SK-N-MC (cell line): ENCODE data around the gene ORM2.

ENCODE experiments used
- DNase-seq: peaks from one replicate; pipeline ENCODE4 v3.0.0-alpha.2; 2011; ENCODE audit warnings: low read depth, low spot score
- H3K27ac ChIP-seq: fragments of 200-600 bp; sonication (generic); 2 replicates; pipeline ENCODE4 v1.5.1; 2016; ENCODE audit warnings: mixed run types
- H3K36me3 ChIP-seq: fragments of 200-600 bp; sonication (generic); 2 replicates; pipeline ENCODE4 v1.6.1; 2017; ENCODE audit warnings: antibody characterized with exemption, low read length, mixed read lengths; ENCODE audit not compliant: insufficient read depth
- H3K4me3 ChIP-seq: fragments of 200-600 bp; sonication (generic); 2 replicates; pipeline ENCODE4 v1.5.1; 2016
- H3K9ac ChIP-seq: fragments of 200-600 bp; sonication (generic); 2 replicates; pipeline ENCODE4 v1.8.0; 2017; ENCODE audit warnings: mixed run types, mixed read lengths; ENCODE audit not compliant: insufficient read length
- H3K9me3 ChIP-seq: fragments of 200-600 bp; sonication (generic); 2 replicates; pipeline ENCODE4 v1.6.1; 2017; ENCODE audit warnings: low read depth, mild to moderate bottlenecking, antibody characterized with exemption, low read length, moderate library complexity, mixed read lengths
- EZH2 ChIP-seq: fragments of 200-600 bp; sonication (generic); IDR thresholded peaks from one replicate; pipeline ENCODE4 v1.6.1; 2017; ENCODE audit warnings: antibody characterized with exemption
- FOXP2 ChIP-seq: optimal IDR thresholded peaks from 2 replicates; pipeline ENCODE3; 2011; ENCODE audit warnings: mild to moderate bottlenecking, moderate library complexity; ENCODE audit not compliant: insufficient read depth; ENCODE audit errors: extremely low read length, control extremely low read depth
- POLR2AphosphoS5 ChIP-seq: IDR thresholded peaks from 2 replicates; pipeline ENCODE4 v1.6.1; 2012; ENCODE audit warnings: mild to moderate bottlenecking, low read depth, low read length, borderline replicate concordance

Gene ORM2

GRCh38 chr9:114359801-114360200 lies 30.1 kb downstream of the ORM2 start:
- no peak overlapping the region for H3K27ac ChIP-seq
- TF ChIP-seq POLR2AphosphoS5 (no peak), FOXP2 (no peak), EZH2 (no peak)
- no peaks in the 10 kb centered on the region for H3K9me3 ChIP-seq
- DNase-seq = no peak
- peaks cover 87% of the 10 kb centered on the region for H3K36me3 ChIP-seq
- H3K9ac ChIP-seq = no peak overlapping the region
- H3K4me3 ChIP-seq = no peak overlapping the region

DNA sequence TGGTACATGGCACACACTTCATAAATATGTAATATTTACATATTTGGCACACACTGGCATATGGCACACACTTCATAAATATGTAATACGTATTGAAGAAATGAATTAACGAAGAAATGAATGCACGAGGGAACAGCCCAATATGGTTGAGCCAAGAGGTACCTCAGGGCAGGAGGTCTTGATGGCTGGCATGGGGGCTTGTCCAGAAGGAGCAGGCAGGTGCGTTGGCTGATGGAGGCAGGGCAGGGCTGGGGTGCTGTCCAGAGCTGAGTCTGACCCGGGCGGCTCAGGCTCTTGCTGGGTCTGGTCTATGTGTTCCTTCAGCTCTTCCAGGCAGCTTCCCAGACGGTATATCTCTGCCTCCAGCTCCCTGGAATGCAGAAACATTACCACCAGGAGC lies 31.9 kb downstream of the ORM2 start:
- no peak overlapping the region for H3K9ac ChIP-seq
- peaks cover 82% of the 10 kb centered on the region for H3K36me3 ChIP-seq
- no peak overlapping the region for H3K27ac ChIP-seq
- no peaks in the 10 kb centered on the region for H3K9me3 ChIP-seq
- DNase-seq = no peak
- no peak overlapping the region for H3K4me3 ChIP-seq
- no peak for TF ChIP-seq FOXP2
- TF ChIP-seq POLR2AphosphoS5 = no peak
- TF ChIP-seq EZH2 = no peak

GRCh38 chr9:114362394-114362793 lies 32.7 kb downstream of the ORM2 start:
- H3K36me3 ChIP-seq = peaks cover 77% of the 10 kb centered on the region
- H3K9me3 ChIP-seq = no peaks in the 10 kb centered on the region
- no peak overlapping the region for H3K27ac ChIP-seq
- no peak for DNase-seq
- TF ChIP-seq FOXP2 (no peak), EZH2 (no peak), POLR2AphosphoS5 (no peak)
- H3K4me3 ChIP-seq = no peak overlapping the region
- no peak overlapping the region for H3K9ac ChIP-seq

- H3K4me3 ChIP-seq = no peak overlapping the region
These were observed 33.8 kb downstream of the ORM2 start for GRCh38 chr9:114363424-114363823.

DNA sequence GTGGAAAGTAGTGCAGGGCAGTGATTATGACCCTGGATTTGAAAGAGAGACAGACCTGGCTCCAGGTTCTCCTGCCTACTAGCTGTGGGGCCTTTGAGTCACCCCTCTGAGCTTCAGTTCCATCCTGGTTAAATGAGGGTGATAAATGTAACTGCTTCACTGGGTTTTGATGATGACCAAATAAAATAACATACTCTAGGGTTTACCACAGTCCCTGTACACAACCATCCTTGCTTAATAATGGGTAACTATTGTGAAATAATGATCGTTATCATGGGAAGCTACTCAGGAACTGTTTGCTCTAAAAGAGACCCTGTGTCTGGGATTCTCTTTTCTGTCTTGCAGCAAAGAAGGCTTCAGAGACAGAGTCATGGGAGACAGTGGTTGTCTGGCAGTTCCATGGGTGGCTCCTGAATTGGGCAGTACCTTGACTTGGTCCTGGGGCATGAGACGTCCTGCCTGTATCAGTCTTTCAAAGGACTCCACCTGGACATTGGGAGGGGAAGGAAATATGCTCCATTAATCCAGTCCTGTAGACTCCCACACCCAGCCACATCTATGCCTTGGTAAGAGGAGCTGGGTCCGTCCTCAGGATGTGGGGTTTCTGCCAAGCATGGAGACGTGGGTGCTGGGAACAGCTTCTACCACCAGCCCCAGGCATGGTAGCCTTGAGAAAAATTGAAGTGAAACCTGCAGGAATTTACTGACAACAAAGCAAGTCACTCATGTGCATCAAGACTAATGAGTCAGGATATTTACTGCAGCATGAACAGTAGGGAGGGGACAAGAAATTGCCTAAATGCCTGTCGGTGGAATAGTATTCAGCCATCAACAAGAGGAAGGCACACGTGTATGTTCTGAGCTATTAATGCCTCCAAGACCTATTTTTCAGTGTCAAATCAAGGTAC lies 34.7 kb downstream of the ORM2 start:
- peak overlapping the region; percentile 48; the same call in 1 of the 2 replicates for H3K27ac ChIP-seq
- H3K9me3 ChIP-seq = no peaks in the 10 kb centered on the region
- peak; percentile 80 for DNase-seq
- no peak overlapping the region for H3K4me3 ChIP-seq
- TF ChIP-seq POLR2AphosphoS5 (no peak), FOXP2 (peak; percentile 49)
- H3K36me3 ChIP-seq = peaks cover 75% of the 10 kb centered on the region
- H3K9ac ChIP-seq = no peak overlapping the region

More at GRCh38 chr9:114363424-114363823, 33.8 kb downstream of the ORM2 start:
- Histone ChIP-seq H3K9ac (no peak overlapping the region), H3K9me3 (no peaks in the 10 kb centered on the region), H3K36me3 (peaks cover 79% of the 10 kb centered on the region), H3K27ac (no peak overlapping the region)
- no peak for DNase-seq
- TF ChIP-seq FOXP2 = no peak

DNA sequence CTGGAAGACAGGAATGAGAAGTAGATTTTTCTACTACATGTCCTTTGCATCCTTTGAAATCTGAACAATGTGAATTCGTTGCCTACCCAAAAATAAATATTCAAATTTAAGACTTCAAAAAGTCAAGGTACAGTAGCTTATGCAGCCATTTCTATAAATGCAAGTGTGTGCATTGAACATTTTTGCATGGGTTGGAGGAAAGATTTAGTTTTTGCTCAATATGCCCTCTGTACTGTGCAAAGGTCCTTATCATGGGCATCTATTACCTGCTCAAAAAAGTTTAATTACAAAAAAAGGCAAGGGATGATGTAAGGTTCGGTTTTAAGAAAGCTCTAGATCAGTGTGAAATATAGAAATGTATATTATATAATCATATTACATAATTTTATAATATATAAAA lies 35.5 kb downstream of the ORM2 start:
- Histone ChIP-seq H3K4me3 (no peak overlapping the region), H3K36me3 (peaks cover 70% of the 10 kb centered on the region), H3K27ac (no peak overlapping the region), H3K9ac (no peak overlapping the region), H3K9me3 (no peaks in the 10 kb centered on the region)
- DNase-seq = no peak
- TF ChIP-seq POLR2AphosphoS5 (no peak), EZH2 (no peak), FOXP2 (no peak)

- peak; percentile 89 for DNase-seq
- Histone ChIP-seq H3K9ac (no peak overlapping the region), H3K36me3 (peaks cover 57% of the 10 kb centered on the region), H3K4me3 (peak overlapping the region; percentile 6; the same call in 1 of the 2 replicates), H3K9me3 (no peaks in the 10 kb centered on the region), H3K27ac (peak overlapping the region; percentile 89)
- TF ChIP-seq POLR2AphosphoS5 = no peak
These were observed 36.9 kb downstream of the ORM2 start for GRCh38 chr9:114366334-114367128.

- Histone ChIP-seq H3K4me3 (no peak overlapping the region), H3K36me3 (peaks cover 48% of the 10 kb centered on the region), H3K9me3 (no peaks in the 10 kb centered on the region), H3K9ac (no peak overlapping the region), H3K27ac (peak overlapping the region; percentile 89)
- no peak for TF ChIP-seq POLR2AphosphoS5
- TF ChIP-seq EZH2 = no peak
- TF ChIP-seq FOXP2 = no peak
- DNase-seq = no peak
These were observed 37.7 kb downstream of the ORM2 start for GRCh38 chr9:114367366-114367765.
